IPS-18c (cell line): ENCODE measurements around the gene FPR2.
"Not testable (repeated sequence)": the region's sequence is repeated elsewhere in the genome, so short reads cannot be mapped to it uniquely, and the experiment has no call there.

Experiments
- H3K4me3 ChIP-seq: 2 replicates; pipeline ENCODE4 v1.7.0; 2013; ENCODE audit warnings: low read depth, mild to moderate bottlenecking, low read length, moderate library complexity; ENCODE audit not compliant: insufficient read depth
- H3K9me3 ChIP-seq: one replicate; pipeline ENCODE4 v1.6.1; 2013; ENCODE audit warnings: mild to moderate bottlenecking, low read length, moderate library complexity; ENCODE audit not compliant: control insufficient read depth, insufficient read depth

The FPR2 gene

GRCh38 chr19:51793994-51794393 lies 33.0 kb downstream of the FPR2 start:
- Histone ChIP-seq H3K9me3 (no peaks in the 10 kb centered on the region), H3K4me3 (no peak overlapping the region)

GRCh38 chr19:51794885-51795490 lies 34.0 kb downstream of the FPR2 start, which contains the start of gene FPR3:
Gene FPR3 (plus strand): TSS chr19:51795157. CDS start chr19:51823749, 28,592 bp downstream.
- no peaks in the 10 kb centered on the region for H3K9me3 ChIP-seq
- no peak within 1 kb of the TSS for H3K4me3 ChIP-seq

- Histone ChIP-seq H3K4me3 (no peak overlapping the region), H3K9me3 (no peaks in the 10 kb centered on the region)
Observed at GRCh38 chr19:51796195-51796679, 35.3 kb downstream of the FPR2 start.

GRCh38 chr19:51797480-51797879 lies 36.5 kb downstream of the FPR2 start:
- Histone ChIP-seq H3K9me3 (no peaks in the 10 kb centered on the region), H3K4me3 (no peak overlapping the region)

GRCh38 chr19:51798062-51798461 lies 37.1 kb downstream of the FPR2 start:
- H3K9me3 ChIP-seq = no peaks in the 10 kb centered on the region
- H3K4me3 ChIP-seq = no peak overlapping the region

- no peak overlapping the region for H3K4me3 ChIP-seq
- no peaks in the 10 kb centered on the region for H3K9me3 ChIP-seq
Observed at GRCh38 chr19:51799034-51799773, 38.2 kb downstream of the FPR2 start.

- Histone ChIP-seq H3K9me3 (peaks cover 2% of the 10 kb centered on the region), H3K4me3 (no peak overlapping the region)
Observed at GRCh38 chr19:51799774-51800472, 38.9 kb downstream of the FPR2 start.

GRCh38 chr19:51800473-51801244 lies 39.7 kb downstream of the FPR2 start:
- Histone ChIP-seq H3K9me3 (peaks cover 2% of the 10 kb centered on the region), H3K4me3 (no peak overlapping the region)

- H3K4me3 ChIP-seq = no peak overlapping the region
- H3K9me3 ChIP-seq = peaks cover 4% of the 10 kb centered on the region
Observed at GRCh38 chr19:51802775-51803174, 41.8 kb downstream of the FPR2 start.

GRCh38 chr19:51803519-51803918 lies 42.5 kb downstream of the FPR2 start:
- Histone ChIP-seq H3K4me3 (no peak overlapping the region), H3K9me3 (peaks cover 4% of the 10 kb centered on the region)

- peaks cover 4% of the 10 kb centered on the region for H3K9me3 ChIP-seq
- no peak overlapping the region for H3K4me3 ChIP-seq
Observed at GRCh38 chr19:51803967-51804366, 43.0 kb downstream of the FPR2 start.

GRCh38 chr19:51804789-51805188 lies 43.8 kb downstream of the FPR2 start:
- H3K9me3 ChIP-seq, H3K4me3 ChIP-seq: not testable (repeated sequence)

GRCh38 chr19:51805396-51805795 lies 44.4 kb downstream of the FPR2 start:
- not testable (repeated sequence) for H3K9me3 ChIP-seq, H3K4me3 ChIP-seq

- H3K4me3 ChIP-seq, H3K9me3 ChIP-seq: not testable (repeated sequence)
Observed at GRCh38 chr19:51806571-51806970, 45.6 kb downstream of the FPR2 start.

- no peak overlapping the region for H3K4me3 ChIP-seq
- H3K9me3 ChIP-seq = peaks cover 6% of the 10 kb centered on the region
Observed at GRCh38 chr19:51807111-51807701, 46.2 kb downstream of the FPR2 start.

GRCh38 chr19:51807925-51808324 lies 46.9 kb downstream of the FPR2 start:
- Histone ChIP-seq H3K4me3 (no peak overlapping the region), H3K9me3 (peaks cover 6% of the 10 kb centered on the region)
